ENCODE data around the gene TAS2R7.

DNA sequence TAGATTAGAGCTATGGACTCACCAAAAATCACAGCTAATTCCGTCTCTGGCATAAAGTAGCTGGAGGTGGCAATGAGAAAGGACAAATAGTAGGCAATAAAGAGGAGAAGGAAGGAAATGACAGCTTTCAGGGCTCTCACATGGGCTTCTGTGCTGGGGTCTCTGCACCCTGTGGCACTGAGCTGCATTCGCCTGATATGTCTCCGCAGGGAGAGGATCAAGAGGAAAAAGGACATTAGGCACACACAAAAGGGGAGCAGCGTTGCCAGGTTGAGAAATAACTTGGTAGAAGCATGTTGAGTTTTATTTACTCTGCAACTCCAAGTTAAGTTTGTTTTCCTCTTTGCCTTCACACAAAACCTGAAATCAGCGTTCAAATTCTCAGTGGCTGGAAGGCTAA lies 686 bp downstream of the TAS2R7 start:
- TF ChIP-seq, protein P1, sequence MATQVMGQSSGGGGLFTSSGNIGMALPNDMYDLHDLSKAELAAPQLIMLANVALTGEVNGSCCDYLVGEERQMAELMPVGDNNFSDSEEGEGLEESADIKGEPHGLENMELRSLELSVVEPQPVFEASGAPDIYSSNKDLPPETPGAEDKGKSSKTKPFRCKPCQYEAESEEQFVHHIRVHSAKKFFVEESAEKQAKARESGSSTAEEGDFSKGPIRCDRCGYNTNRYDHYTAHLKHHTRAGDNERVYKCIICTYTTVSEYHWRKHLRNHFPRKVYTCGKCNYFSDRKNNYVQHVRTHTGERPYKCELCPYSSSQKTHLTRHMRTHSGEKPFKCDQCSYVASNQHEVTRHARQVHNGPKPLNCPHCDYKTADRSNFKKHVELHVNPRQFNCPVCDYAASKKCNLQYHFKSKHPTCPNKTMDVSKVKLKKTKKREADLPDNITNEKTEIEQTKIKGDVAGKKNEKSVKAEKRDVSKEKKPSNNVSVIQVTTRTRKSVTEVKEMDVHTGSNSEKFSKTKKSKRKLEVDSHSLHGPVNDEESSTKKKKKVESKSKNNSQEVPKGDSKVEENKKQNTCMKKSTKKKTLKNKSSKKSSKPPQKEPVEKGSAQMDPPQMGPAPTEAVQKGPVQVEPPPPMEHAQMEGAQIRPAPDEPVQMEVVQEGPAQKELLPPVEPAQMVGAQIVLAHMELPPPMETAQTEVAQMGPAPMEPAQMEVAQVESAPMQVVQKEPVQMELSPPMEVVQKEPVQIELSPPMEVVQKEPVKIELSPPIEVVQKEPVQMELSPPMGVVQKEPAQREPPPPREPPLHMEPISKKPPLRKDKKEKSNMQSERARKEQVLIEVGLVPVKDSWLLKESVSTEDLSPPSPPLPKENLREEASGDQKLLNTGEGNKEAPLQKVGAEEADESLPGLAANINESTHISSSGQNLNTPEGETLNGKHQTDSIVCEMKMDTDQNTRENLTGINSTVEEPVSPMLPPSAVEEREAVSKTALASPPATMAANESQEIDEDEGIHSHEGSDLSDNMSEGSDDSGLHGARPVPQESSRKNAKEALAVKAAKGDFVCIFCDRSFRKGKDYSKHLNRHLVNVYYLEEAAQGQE (IDR thresholded peaks at IDR 0.05; ENCODE audit: low read depth, low read length) = no peak
- TF ChIP-seq RAD21 (IDR thresholded peaks at IDR 0.05; ENCODE audit: low read length) (no peak), MXI1 (IDR thresholded peaks at IDR 0.05; ENCODE audit: low read depth, low read length) (no peak), TCF12 (IDR thresholded peaks at IDR 0.05) (no peak), MEF2A (IDR thresholded peaks at IDR 0.05; ENCODE audit: borderline replicate concordance, low read depth) (no peak), SIN3A (IDR thresholded peaks at IDR 0.05; ENCODE audit: borderline replicate concordance, low read depth, low read length) (no peak)
- TF ChIP-seq, protein P2, sequence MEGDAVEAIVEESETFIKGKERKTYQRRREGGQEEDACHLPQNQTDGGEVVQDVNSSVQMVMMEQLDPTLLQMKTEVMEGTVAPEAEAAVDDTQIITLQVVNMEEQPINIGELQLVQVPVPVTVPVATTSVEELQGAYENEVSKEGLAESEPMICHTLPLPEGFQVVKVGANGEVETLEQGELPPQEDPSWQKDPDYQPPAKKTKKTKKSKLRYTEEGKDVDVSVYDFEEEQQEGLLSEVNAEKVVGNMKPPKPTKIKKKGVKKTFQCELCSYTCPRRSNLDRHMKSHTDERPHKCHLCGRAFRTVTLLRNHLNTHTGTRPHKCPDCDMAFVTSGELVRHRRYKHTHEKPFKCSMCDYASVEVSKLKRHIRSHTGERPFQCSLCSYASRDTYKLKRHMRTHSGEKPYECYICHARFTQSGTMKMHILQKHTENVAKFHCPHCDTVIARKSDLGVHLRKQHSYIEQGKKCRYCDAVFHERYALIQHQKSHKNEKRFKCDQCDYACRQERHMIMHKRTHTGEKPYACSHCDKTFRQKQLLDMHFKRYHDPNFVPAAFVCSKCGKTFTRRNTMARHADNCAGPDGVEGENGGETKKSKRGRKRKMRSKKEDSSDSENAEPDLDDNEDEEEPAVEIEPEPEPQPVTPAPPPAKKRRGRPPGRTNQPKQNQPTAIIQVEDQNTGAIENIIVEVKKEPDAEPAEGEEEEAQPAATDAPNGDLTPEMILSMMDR (IDR thresholded peaks at IDR 0.05) = no peak

All from SK-N-SH (cell line).